Liver (tissue), 9 donors: ENCODE data around the gene TWNK. TPM values are rescaled to one million over a fixed set of nuclear protein-coding genes. Genes with fewer than 3 reads are reported as not detected.

Experiments used
- DNase-seq: peaks from one replicate; pipeline ENCODE4 v3.0.0-alpha.2; 2017; ENCODE audit warnings: low spot score
- H3K27ac ChIP-seq, 2 donors: one replicate each; pipeline ENCODE4 v1.7.0; 2013; ENCODE audit warnings: inconsistent platforms in 2 of 2, low read length in 2 of 2, control low read depth in 1 of 2, low read depth in 1 of 2, mild to moderate bottlenecking in 1 of 2
- H3K27me3 ChIP-seq, 4 donors: one replicate each; pipeline versions ENCODE4 v1.6.1 to v1.7.0; 2013; ENCODE audit warnings: low read length in 3 of 4, inconsistent platforms in 1 of 4, mild to moderate bottlenecking in 1 of 4, moderate library complexity in 1 of 4; ENCODE audit not compliant: control insufficient read depth in 4 of 4, insufficient read depth in 4 of 4
- H3K36me3 ChIP-seq, 4 donors: one replicate each; pipeline versions ENCODE4 v1.6.1 to v1.7.0; 2013; ENCODE audit warnings: low read length in 3 of 4, mild to moderate bottlenecking in 3 of 4, low read depth in 1 of 4, moderate library complexity in 1 of 4; ENCODE audit not compliant: control insufficient read depth in 4 of 4, insufficient read depth in 3 of 4
- H3K4me1 ChIP-seq, 4 donors: one replicate each; pipeline versions ENCODE4 v1.6.1 to v1.7.0; 2013; ENCODE audit warnings: low read length in 3 of 4, mild to moderate bottlenecking in 3 of 4, moderate library complexity in 1 of 4; ENCODE audit not compliant: control insufficient read depth in 4 of 4, insufficient read depth in 4 of 4
- H3K4me3 ChIP-seq, 3 donors: one replicate each; pipeline versions ENCODE4 v1.6.1 to v1.7.0; 2013; ENCODE audit warnings: low read length in 3 of 3, control low read depth in 1 of 3, low read depth in 1 of 3, mild to moderate bottlenecking in 1 of 3
- H3K9ac ChIP-seq, 2 donors: one replicate each; pipeline ENCODE4 v1.7.0; 2013; ENCODE audit warnings: low read length in 2 of 2, mild to moderate bottlenecking in 2 of 2, moderate library complexity in 2 of 2, control low read depth in 1 of 2, low read depth in 1 of 2
- H3K9me3 ChIP-seq, 4 donors: one replicate each; pipeline versions ENCODE4 v1.6.1 to v1.7.0; 2013; ENCODE audit warnings: low read length in 3 of 4; ENCODE audit not compliant: control insufficient read depth in 4 of 4
- ATF3 ChIP-seq: IDR thresholded peaks from 2 replicates; pipeline ENCODE4 v1.6.1; 2016; ENCODE audit warnings: antibody characterized with exemption
- CTCF ChIP-seq: fragments of 150-350 bp; IDR thresholded peaks from 2 replicates; pipeline ENCODE4 v1.5.1; 2017; ENCODE audit warnings: improper control_type of control experiment, low read depth, low read length; ENCODE audit not compliant: missing input control
- FOXA1 ChIP-seq: IDR thresholded peaks from 2 replicates; pipeline ENCODE4 v1.6.1; 2016; ENCODE audit warnings: antibody characterized with exemption
- FOXA2 ChIP-seq: IDR thresholded peaks from 2 replicates; pipeline ENCODE4 v1.6.1; 2016; ENCODE audit warnings: antibody characterized with exemption
- GABPA ChIP-seq, 2 donors: IDR thresholded peaks in 1 of 2; conservative IDR thresholded peaks in 1 of 2; 2 replicates each; pipeline ENCODE4 v1.6.1; 2016; ENCODE audit warnings: antibody characterized with exemption in 2 of 2, mild to moderate bottlenecking in 1 of 2, moderate library complexity in 1 of 2
- HNF4A ChIP-seq, 2 donors: conservative IDR thresholded peaks; 2 replicates each; pipeline ENCODE4 v1.6.1; 2016; ENCODE audit warnings: antibody characterized with exemption in 2 of 2, mild to moderate bottlenecking in 2 of 2
- HNF4G ChIP-seq: IDR thresholded peaks from 2 replicates; pipeline ENCODE4 v1.6.1; 2016; ENCODE audit warnings: antibody characterized with exemption
- JUND ChIP-seq, 2 donors: IDR thresholded peaks; 2 replicates each; pipeline ENCODE4 v1.6.1; 2016; ENCODE audit warnings: antibody characterized with exemption in 2 of 2
- MAX ChIP-seq: IDR thresholded peaks from 2 replicates; pipeline ENCODE4 v1.6.1; 2016; ENCODE audit warnings: antibody characterized with exemption
- RAD21 ChIP-seq, 2 donors: IDR thresholded peaks; 2 replicates each; pipeline ENCODE4 v1.6.1; 2016; ENCODE audit warnings: antibody characterized with exemption in 2 of 2, mild to moderate bottlenecking in 2 of 2
- SP1 ChIP-seq: IDR thresholded peaks from 2 replicates; pipeline ENCODE4 v1.6.1; 2018; ENCODE audit warnings: antibody characterized with exemption, mild to moderate bottlenecking
- TAF1 ChIP-seq: conservative IDR thresholded peaks from 2 replicates; pipeline ENCODE4 v1.6.1; 2016; ENCODE audit warnings: antibody characterized with exemption, mild to moderate bottlenecking
- YY1 ChIP-seq: IDR thresholded peaks from 2 replicates; pipeline ENCODE4 v1.6.1; 2016; ENCODE audit warnings: antibody characterized with exemption, mild to moderate bottlenecking
- ZBTB33 ChIP-seq: IDR thresholded peaks from 2 replicates; pipeline ENCODE4 v1.6.1; 2016; ENCODE audit warnings: antibody characterized with exemption
- WGBS: extraction: QIAGEN DNeasy Blood & Tissue Kit; methylation state at CpG from one replicate; pipeline ENCODE4 v1.1.7; 2013; 5-methylcytosine and 5-hydroxymethylcytosine counted together
- polyA plus RNA-seq, 2 donors: library from polyadenylated mRNA; stranded (reverse) in 1 of 2; unstranded in 1 of 2; fragments of 200-250 nt in 1 of 2; fragments of >200 nt in 1 of 2; fragmentation: Nextera tagmentation in 1 of 2; extraction: Ambion mirVana in 1 of 2; gene quantifications; one replicate each; pipeline versions ENCODE4 v1.2.1 to v1.2.3, GENCODE V29; 2013 to 2015
- total RNA-seq, 2 donors: library from RNA; depleted of rRNA; stranded (reverse); fragments of >200 nt; gene quantifications; one replicate each; pipeline ENCODE4 v1.2.3, GENCODE V29; 2014
- donor health status: healthy.
- donor health status: healthy.
- donor health status: healthy.
- donor health status: healthy.
- donor health status: healthy.

The TWNK gene
- total and polyA plus RNA-seq, 4 donors: 1.6 to 6.2 (median 4.4) TPM

- Histone ChIP-seq H3K9ac (no peak overlapping the region), H3K36me3 (peaks cover 0 to 14% (median under 1%) of the 10 kb centered on the region in 4 donors)
- 89% methylated on average over 11 of the region's 11 CpGs for WGBS
Measured at GRCh38 chr10:101002456-101002855, 15.1 kb downstream of the TWNK start.

GRCh38 chr10:101003639-101004206 is 16.4 kb downstream of the TWNK start:
- TF ChIP-seq YY1 (no peak), CTCF (no peak), ATF3 (no peak), ZBTB33 (no peak), TAF1 (no peak)
- H3K4me1 ChIP-seq: peaks cover 0 to 8% (median 5%) of the 10 kb centered on the region in 4 donors
- no peak for DNase-seq
- no peaks in the 10 kb centered on the region for H3K27me3 ChIP-seq
- H3K4me3 ChIP-seq: no peak overlapping the region
- peaks cover 0 to 14% (median under 1%) of the 10 kb centered on the region in 4 donors for H3K36me3 ChIP-seq
- H3K9me3 ChIP-seq: no peaks in the 10 kb centered on the region
- 95% methylated on average over 18 of the region's 18 CpGs for WGBS
- H3K9ac ChIP-seq: no peak overlapping the region
- H3K27ac ChIP-seq: no peak overlapping the region

More at GRCh38 chr10:101002456-101002855, 15.1 kb downstream of the TWNK start:
- Histone ChIP-seq H3K9me3 (no peaks in the 10 kb centered on the region), H3K4me1 (peaks cover 0 to 20% (median 13%) of the 10 kb centered on the region in 4 donors), H3K27ac (peak overlapping the region; percentile 42 to 67), H3K4me3 (no peak overlapping the region), H3K27me3 (no peaks in the 10 kb centered on the region)
- no peak for DNase-seq
- TF ChIP-seq MAX (no peak), YY1 (no peak), TAF1 (no peak), HNF4G (no peak), HNF4A (conservative IDR thresholded peaks at IDR 0.05) (no peak), JUND (IDR thresholded peaks at IDR 0.05) (no peak), GABPA (IDR thresholded peaks at IDR 0.05 in 1 of 2, conservative IDR thresholded peaks at IDR 0.05 in 1 of 2) (no peak), RAD21 (IDR thresholded peaks at IDR 0.05) (no peak), FOXA2 (no peak), SP1 (no peak), FOXA1 (no peak)

GRCh38 chr10:101005361-101005760 is 18.0 kb downstream of the TWNK start:
- 97% methylated on average over 23 of the region's 23 CpGs for WGBS
- TF ChIP-seq ATF3 (no peak), SP1 (no peak), MAX (no peak), CTCF (no peak), ZBTB33 (no peak), HNF4A (conservative IDR thresholded peaks at IDR 0.05) (no peak), HNF4G (no peak), GABPA (IDR thresholded peaks at IDR 0.05 in 1 of 2, conservative IDR thresholded peaks at IDR 0.05 in 1 of 2) (no peak)

More at GRCh38 chr10:101005361-101005760, 18.0 kb downstream of the TWNK start:
- Histone ChIP-seq H3K9me3 (no peaks in the 10 kb centered on the region), H3K4me1 (peaks cover 0 to 3% (median 0%) of the 10 kb centered on the region in 4 donors), H3K27me3 (no peaks in the 10 kb centered on the region), H3K36me3 (peaks cover 0 to 14% (median under 1%) of the 10 kb centered on the region in 4 donors), H3K27ac (no peak overlapping the region), H3K9ac (no peak overlapping the region), H3K4me3 (no peak overlapping the region)
- no peak for DNase-seq
